ENCODE measurements around the gene RPUSD1.

Gene RPUSD1

GRCh38 chr16:818592-818991 is 30.4 kb upstream of the RPUSD1 start:
- DNase-seq = no peak

- no peak for DNase-seq
Measured at GRCh38 chr16:818132-818531, 30.0 kb upstream of the RPUSD1 start.

- no peak for DNase-seq
Measured at GRCh38 chr16:817001-817906, 29.1 kb upstream of the RPUSD1 start.

GRCh38 chr16:815861-816260 is 27.7 kb upstream of the RPUSD1 start:
- no peak for DNase-seq

GRCh38 chr16:814974-815373 is 26.8 kb upstream of the RPUSD1 start:
- no peak for DNase-seq

GRCh38 chr16:813916-814412 is 25.8 kb upstream of the RPUSD1 start:
- no peak for DNase-seq

GRCh38 chr16:813204-813915 is 25.2 kb upstream of the RPUSD1 start:
- DNase-seq = peak; percentile 45

GRCh38 chr16:808085-808386 is 19.9 kb upstream of the RPUSD1 start:
- no peak for DNase-seq

GRCh38 chr16:807347-808084 is 19.3 kb upstream of the RPUSD1 start:
- DNase-seq = peak; percentile 78

- DNase-seq = no peak
Measured at GRCh38 chr16:805474-805873, 17.3 kb upstream of the RPUSD1 start.

GRCh38 chr16:804193-805048 is 16.2 kb upstream of the RPUSD1 start:
- no peak for DNase-seq

- no peak for DNase-seq
Measured at GRCh38 chr16:803754-804080, 15.5 kb upstream of the RPUSD1 start.

- DNase-seq = no peak
Measured at GRCh38 chr16:802914-803753, 15.0 kb upstream of the RPUSD1 start.

- DNase-seq = no peak
Measured at GRCh38 chr16:802461-802860, 14.3 kb upstream of the RPUSD1 start.

- no peak for DNase-seq
Measured at GRCh38 chr16:801584-802363, 13.6 kb upstream of the RPUSD1 start.

- no peak for DNase-seq
Measured at GRCh38 chr16:800834-801511, 12.8 kb upstream of the RPUSD1 start.

GRCh38 chr16:799948-800833 is 12.0 kb upstream of the RPUSD1 start, which contains the start of gene GNG13:
Gene GNG13, minus strand, starts transcription at chr16:800734. Its CDS starts 1,657 bp downstream, at chr16:799077.
- no peak for DNase-seq

GRCh38 chr16:799111-799947 is 11.1 kb upstream of the RPUSD1 start:
- DNase-seq = no peak
